HL-60 (cell line): ENCODE data around the gene CFAP74.

ENCODE experiments used
- SPI1 ChIP-seq: IDR thresholded peaks from 2 replicates; pipeline ENCODE4 v1.6.1; 2012; ENCODE audit warnings: low read depth, mild to moderate bottlenecking, borderline replicate concordance
- TF ChIP-seq, protein P1 (sequence below): IDR thresholded peaks from one replicate; pipeline ENCODE4 v1.5.1; 2011; ENCODE audit warnings: low read length, control low read depth, inconsistent platforms; ENCODE audit not compliant: insufficient read depth

DNA sequence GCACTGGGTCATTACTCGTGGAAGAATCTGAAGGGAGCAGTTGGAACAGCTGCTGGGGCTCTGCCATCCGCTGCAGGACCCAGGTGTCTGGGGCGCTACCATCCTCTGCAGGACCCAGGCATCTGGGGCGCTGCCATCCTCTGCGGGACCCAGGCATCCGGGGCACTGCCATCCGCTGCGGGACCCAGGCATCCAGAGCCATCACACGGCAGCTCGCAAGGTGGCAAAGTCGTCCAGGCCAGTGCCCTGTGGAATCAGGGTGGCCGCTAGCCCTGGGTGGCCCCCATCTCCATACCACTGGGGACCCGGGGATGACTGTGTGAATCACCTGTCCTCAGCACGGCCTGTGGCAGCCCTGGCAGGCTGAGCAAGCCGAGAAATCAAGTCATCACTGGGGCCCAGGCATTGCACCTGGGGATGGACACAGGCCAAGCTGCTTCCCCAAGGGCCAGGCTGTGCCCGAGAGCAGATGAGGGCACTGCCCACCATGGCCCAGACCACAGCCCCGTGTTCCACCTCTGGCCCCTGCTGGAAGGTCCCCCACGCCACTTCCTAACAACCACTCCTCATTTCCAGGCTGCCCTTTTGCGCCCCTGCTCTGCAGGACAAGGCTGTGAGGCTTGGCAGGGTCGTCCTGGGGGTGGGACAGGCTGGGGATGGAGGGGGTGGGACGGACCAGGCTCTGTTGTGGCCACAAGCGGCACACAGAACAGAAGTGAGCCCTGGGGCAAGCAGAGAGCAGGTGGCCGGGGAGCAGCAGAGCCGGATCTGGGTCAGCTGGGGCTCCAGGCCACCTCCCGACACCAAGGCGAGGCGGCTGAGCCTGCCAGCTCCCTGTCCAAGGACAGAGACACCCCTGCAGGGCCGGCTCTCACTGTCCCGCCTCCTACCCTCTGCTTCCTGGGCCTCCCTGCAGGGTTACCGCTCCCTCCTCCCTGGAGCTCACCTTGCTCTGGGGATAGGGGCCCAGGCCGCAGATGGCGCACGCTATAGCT, 28.3 kb upstream of the CFAP74 start:
- TF ChIP-seq, protein P1, sequence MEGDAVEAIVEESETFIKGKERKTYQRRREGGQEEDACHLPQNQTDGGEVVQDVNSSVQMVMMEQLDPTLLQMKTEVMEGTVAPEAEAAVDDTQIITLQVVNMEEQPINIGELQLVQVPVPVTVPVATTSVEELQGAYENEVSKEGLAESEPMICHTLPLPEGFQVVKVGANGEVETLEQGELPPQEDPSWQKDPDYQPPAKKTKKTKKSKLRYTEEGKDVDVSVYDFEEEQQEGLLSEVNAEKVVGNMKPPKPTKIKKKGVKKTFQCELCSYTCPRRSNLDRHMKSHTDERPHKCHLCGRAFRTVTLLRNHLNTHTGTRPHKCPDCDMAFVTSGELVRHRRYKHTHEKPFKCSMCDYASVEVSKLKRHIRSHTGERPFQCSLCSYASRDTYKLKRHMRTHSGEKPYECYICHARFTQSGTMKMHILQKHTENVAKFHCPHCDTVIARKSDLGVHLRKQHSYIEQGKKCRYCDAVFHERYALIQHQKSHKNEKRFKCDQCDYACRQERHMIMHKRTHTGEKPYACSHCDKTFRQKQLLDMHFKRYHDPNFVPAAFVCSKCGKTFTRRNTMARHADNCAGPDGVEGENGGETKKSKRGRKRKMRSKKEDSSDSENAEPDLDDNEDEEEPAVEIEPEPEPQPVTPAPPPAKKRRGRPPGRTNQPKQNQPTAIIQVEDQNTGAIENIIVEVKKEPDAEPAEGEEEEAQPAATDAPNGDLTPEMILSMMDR = no peak
- no peak for TF ChIP-seq SPI1
